Esophagus muscularis mucosa (tissue), 3 donors: Measurements from ENCODE around the gene RAB3GAP2.

Experiments used
- CTCF ChIP-seq, 3 experiments: fragments of 200-600 bp in 2 of 3; fragments of 450-650 bp in 1 of 3; sonication (generic) in 2 of 3; IDR thresholded peaks; one replicate each; pipeline ENCODE4 v1.5.1; 2017 to 2019; ENCODE audit warnings: antibody characterized with exemption in 3 of 3, mild to moderate bottlenecking in 2 of 3, moderate library complexity in 1 of 3
- POLR2A ChIP-seq: fragments of 450-650 bp; IDR thresholded peaks from one replicate; pipeline ENCODE4 v1.6.1; 2017; ENCODE audit warnings: antibody characterized with exemption, moderate library complexity, mild to moderate bottlenecking, low read depth
- POLR2AphosphoS5 ChIP-seq, 2 donors: sonication (generic); formaldehyde crosslinking; IDR thresholded peaks; one replicate each; pipeline ENCODE4 v1.6.1; 2017; ENCODE audit warnings: antibody characterized with exemption in 2 of 2

GRCh38 chr1:220283625-220284024 lies 11.4 kb upstream of the RAB3GAP2 start:
- no peak for TF ChIP-seq POLR2A
- TF ChIP-seq CTCF (IDR thresholded peaks at IDR 0.05) = no peak
- no peak for TF ChIP-seq POLR2AphosphoS5 (IDR thresholded peaks at IDR 0.05)
